Transverse colon (tissue), 4 donors: ENCODE measurements around the gene TUBB. TPM values are rescaled to one million over a fixed set of nuclear protein-coding genes. Genes with fewer than 3 reads are reported as not detected.

ENCODE experiments used
- DNase-seq: peaks from one replicate; pipeline ENCODE4 v3.0.0-alpha.2; 2019
- H3K27ac ChIP-seq, 4 donors: fragments of 200-600 bp; sonication (generic); 2 replicates each; pipeline ENCODE4 v1.5.1; 2016 to 2018; ENCODE audit warnings: inconsistent platforms in 4 of 4
- H3K27me3 ChIP-seq: fragments of 200-600 bp; sonication (generic); 2 replicates; pipeline ENCODE4 v1.5.1; 2017; ENCODE audit warnings: inconsistent platforms
- H3K36me3 ChIP-seq, 4 donors: fragments of 200-600 bp; sonication (generic); 2 replicates each; pipeline ENCODE4 v1.5.1; 2017 to 2019; ENCODE audit warnings: inconsistent platforms in 4 of 4
- H3K4me1 ChIP-seq, 4 donors: fragments of 200-600 bp; sonication (generic); 2 replicates each; pipeline ENCODE4 v1.5.1; 2017 to 2020; ENCODE audit warnings: inconsistent platforms in 4 of 4
- H3K4me3 ChIP-seq, 4 donors: fragments of 200-600 bp; sonication (generic); 1 replicate in 1 of 4; 2 replicates in 3 of 4; pipeline versions ENCODE4 v1.5.1 to v1.6.1; 2017 to 2019; ENCODE audit warnings: inconsistent platforms in 4 of 4
- H3K9me3 ChIP-seq, 2 donors: fragments of 200-600 bp; sonication (generic); 2 replicates each; pipeline ENCODE4 v1.5.1; 2017 to 2019; ENCODE audit warnings: inconsistent platforms in 2 of 2
- CTCF ChIP-seq, 5 experiments: fragments of 200-600 bp in 3 of 5; fragments of 450-650 bp in 2 of 5; sonication (generic) in 3 of 5; IDR thresholded peaks; 1 replicate in 2 of 5; 2 replicates in 3 of 5; pipeline ENCODE4 v1.5.1; 2016 to 2017; ENCODE audit warnings: antibody characterized with exemption in 5 of 5, inconsistent platforms in 3 of 5, mild to moderate bottlenecking in 2 of 5, moderate library complexity in 1 of 5
- EP300 ChIP-seq: sonication (generic); formaldehyde crosslinking; IDR thresholded peaks from one replicate; pipeline ENCODE4 v1.6.1; 2017; ENCODE audit warnings: antibody characterized with exemption, low read depth
- POLR2A ChIP-seq: fragments of 450-650 bp; IDR thresholded peaks from one replicate; pipeline ENCODE4 v1.6.1; 2016; ENCODE audit warnings: antibody characterized with exemption, mild to moderate bottlenecking, moderate library complexity
- POLR2AphosphoS5 ChIP-seq, 3 donors: sonication (generic); formaldehyde crosslinking; IDR thresholded peaks; one replicate each; pipeline ENCODE4 v1.6.1; 2016; ENCODE audit warnings: antibody characterized with exemption in 3 of 3
- WGBS, 2 donors: methylation state at CpG; one replicate each; pipeline ENCODE4 v1.1.5; 2018; ENCODE audit warnings: low coverage in 1 of 2; 5-methylcytosine and 5-hydroxymethylcytosine counted together
- in situ Hi-C, 4 donors: fragments of 200-750 bp; cut with MboI; loops; one replicate each; pipeline versions ENCODE4 v1.15.0 to v1.15.1; 2017; ENCODE audit warnings: low sequenced_read_pairs in 3 of 4, low pct_ligation_motif_present in 1 of 4, low pct_unique_long_range_greater_than_20kb in 1 of 4
- intact Hi-C: fragments of 100-400 bp; cut with DNase I; formaldehyde crosslinking; loops from one replicate; pipeline ENCODE4 v1.15.1; 2023; ENCODE audit warnings: low total_unique reads
- total RNA-seq, 4 donors: library from RNA; depleted of rRNA; stranded (reverse); fragments of >200 nt; gene quantifications; one replicate each; pipeline ENCODE4 v1.1.0, GENCODE V29; 2016

TUBB gene
- total RNA-seq, 4 donors from 2014 or later = 77.1 to 128 (median 106) TPM

DNA sequence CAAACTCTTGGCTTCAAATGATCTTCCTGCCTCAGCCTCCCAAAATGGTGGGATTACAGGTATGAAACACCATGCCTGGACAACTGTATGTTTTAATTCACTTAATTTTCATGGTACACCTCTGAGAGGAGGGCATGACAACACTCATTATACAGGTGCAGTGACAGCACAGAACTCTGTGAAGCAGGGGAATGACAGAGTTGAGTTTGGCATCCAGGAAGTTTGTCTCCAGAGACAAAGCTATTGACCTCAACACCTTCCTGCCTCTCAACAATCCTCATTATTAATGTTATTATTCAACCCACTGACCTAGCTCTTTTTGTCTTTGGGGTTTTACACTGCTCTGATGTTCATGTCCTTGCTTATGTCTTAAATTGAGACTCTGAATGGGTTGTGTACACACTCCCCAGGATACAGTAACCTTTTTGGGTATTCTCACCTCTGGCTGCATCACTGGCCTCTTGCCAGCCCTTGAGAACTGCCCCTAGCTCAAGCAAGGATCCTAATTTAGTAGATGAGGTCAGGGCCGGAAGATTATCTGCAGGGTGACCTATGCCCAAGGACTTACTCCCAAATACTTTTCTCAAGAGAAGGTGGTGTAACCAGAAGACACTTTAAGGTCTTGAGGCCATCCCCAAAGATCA is 37.2 kb downstream of the TUBB start:
- in situ Hi-C loops = no loop called here
- H3K4me1 ChIP-seq = peaks cover 0 to 16% (median 4%) of the 10 kb centered on the region in 4 donors
- no peak overlapping the region for H3K27ac ChIP-seq
- no peaks in the 10 kb centered on the region for H3K9me3 ChIP-seq
- intact Hi-C loops = no loop called here
- no peaks in the 10 kb centered on the region for H3K36me3 ChIP-seq
- no peak overlapping the region for H3K4me3 ChIP-seq
- WGBS, 2 donors = 100% methylated on average over 1 of the region's 1 CpG; no CpG with 5 or more reads in 1 of the 2 donors
- no peak for TF ChIP-seq POLR2AphosphoS5 (IDR thresholded peaks at IDR 0.05)
- TF ChIP-seq CTCF (IDR thresholded peaks at IDR 0.05) = no peak
- no peak for TF ChIP-seq EP300
- TF ChIP-seq POLR2A = no peak
- no peak for DNase-seq
- H3K27me3 ChIP-seq = no peaks in the 10 kb centered on the region

DNA sequence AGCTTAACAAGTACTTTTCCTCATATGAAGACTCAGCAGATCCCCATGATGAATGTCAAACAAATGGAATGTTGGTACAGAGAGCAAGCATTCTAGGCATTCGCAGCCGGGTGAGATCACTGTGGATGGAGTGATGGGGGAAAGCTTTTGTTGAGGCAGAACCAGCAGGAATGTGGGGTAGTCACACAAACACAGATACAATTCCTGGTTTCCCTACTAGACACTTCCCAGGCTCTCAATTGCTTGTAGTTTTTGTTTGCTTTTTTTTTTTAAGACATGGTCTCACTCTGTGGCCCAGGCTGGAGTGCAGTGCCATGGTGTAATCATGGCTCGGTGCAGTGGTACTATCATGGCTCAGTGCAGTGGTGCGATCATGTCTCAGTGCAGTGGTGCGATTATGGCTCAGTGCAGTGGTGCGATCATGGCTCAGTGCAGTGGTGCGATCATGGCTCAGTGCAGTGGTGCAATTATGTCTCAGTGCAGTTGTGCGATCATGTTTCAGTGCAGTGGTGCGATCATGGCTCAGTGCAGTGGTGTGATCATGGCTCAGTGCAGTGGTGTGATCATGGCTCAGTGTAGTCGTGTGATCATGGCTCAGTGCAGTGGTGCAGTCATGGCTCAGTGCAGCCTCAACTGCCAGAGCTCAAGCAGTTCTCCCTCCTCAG is 39.6 kb downstream of the TUBB start:
- WGBS, 2 donors = 72 to 78% methylated on average over 2 to 10 of the region's 10 CpGs
- DNase-seq = no peak
- TF ChIP-seq POLR2AphosphoS5 (IDR thresholded peaks at IDR 0.05) = no peak
- no peak for TF ChIP-seq EP300
- no peak for TF ChIP-seq CTCF (IDR thresholded peaks at IDR 0.05)
- TF ChIP-seq POLR2A = no peak
- intact Hi-C loops (no loop called here), in situ Hi-C loops (no loop called here)
- no peaks in the 10 kb centered on the region for H3K9me3 ChIP-seq
- peak overlapping the region in 3 of 4 donors; percentile 36 to 64 (median 55) for H3K27ac ChIP-seq
- H3K36me3 ChIP-seq = no peaks in the 10 kb centered on the region
- H3K4me3 ChIP-seq = no peak overlapping the region
- H3K4me1 ChIP-seq = peaks cover 12 to 20% (median 14%) of the 10 kb centered on the region in 4 donors
- H3K27me3 ChIP-seq = no peaks in the 10 kb centered on the region

DNA sequence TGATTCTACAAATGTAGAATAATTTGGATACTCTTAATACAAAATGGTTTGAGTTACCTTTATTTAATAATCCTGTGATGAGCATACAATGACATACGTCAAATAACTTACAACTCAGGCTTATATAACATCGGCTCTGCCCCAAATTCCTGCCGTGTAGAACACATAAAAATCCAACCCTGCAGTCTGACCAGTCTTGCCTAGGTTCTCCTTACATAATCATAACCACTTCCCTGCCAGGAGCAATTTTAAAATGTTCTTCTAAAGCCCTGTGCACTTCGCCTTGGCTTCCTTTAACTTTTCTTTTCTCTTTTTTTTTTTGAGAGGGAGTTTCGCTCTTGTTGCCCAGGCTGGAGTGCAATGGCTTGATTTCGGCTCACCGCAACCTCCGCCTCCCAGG is 40.4 kb downstream of the TUBB start:
- Histone ChIP-seq H3K27ac (peak overlapping the region in 3 of 4 donors; percentile 36 to 64 (median 55)), H3K4me1 (peaks cover 12 to 20% (median 14%) of the 10 kb centered on the region in 4 donors), H3K4me3 (no peak overlapping the region), H3K27me3 (no peaks in the 10 kb centered on the region), H3K36me3 (no peaks in the 10 kb centered on the region), H3K9me3 (no peaks in the 10 kb centered on the region)
- 85 to 87% methylated on average over 8 of the region's 8 CpGs for WGBS, 2 donors
- TF ChIP-seq EP300 = no peak
- no peak for TF ChIP-seq POLR2AphosphoS5 (IDR thresholded peaks at IDR 0.05)
- TF ChIP-seq CTCF (IDR thresholded peaks at IDR 0.05) = no peak
- TF ChIP-seq POLR2A = no peak
- intact Hi-C loops (no loop called here), in situ Hi-C loops (no loop called here)
- no peak for DNase-seq

DNA sequence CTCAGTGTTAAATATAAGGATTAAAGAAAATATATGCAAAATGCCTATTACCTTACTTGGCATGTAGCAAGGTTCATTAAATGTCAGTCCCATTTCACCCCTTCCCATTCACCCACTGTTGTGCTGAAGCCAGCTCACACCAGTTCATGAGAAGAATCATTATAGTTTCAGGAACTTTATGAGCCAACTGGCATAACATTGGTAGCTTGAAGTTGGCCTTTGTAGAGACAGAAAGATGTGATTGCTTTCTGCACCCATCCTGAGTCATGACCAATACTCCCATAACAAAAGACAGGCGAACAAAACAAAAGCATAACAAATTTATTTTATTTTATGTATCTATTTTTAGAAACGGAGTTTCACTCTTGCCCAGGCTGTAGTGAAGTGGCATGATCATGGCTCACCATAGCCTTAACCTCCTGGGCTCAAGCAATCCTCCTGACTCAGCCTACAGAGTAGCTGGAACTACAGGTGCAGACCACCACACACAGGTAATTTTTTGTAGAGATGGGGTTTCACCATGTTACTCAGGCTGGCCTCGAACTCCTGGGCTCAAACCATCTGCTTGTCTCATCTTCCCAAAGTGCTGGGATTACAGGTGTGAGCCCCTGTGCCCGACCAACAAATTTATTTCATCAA is 41.8 kb downstream of the TUBB start:
- in situ Hi-C loops = no loop called here
- Histone ChIP-seq H3K4me3 (no peak overlapping the region), H3K27ac (no peak overlapping the region), H3K27me3 (no peaks in the 10 kb centered on the region), H3K4me1 (peaks cover 12 to 20% (median 14%) of the 10 kb centered on the region in 4 donors), H3K36me3 (no peaks in the 10 kb centered on the region), H3K9me3 (no peaks in the 10 kb centered on the region)
- DNase-seq = no peak
- no peak for TF ChIP-seq CTCF (IDR thresholded peaks at IDR 0.05)
- no peak for TF ChIP-seq POLR2A
- TF ChIP-seq EP300 = no peak
- TF ChIP-seq POLR2AphosphoS5 (IDR thresholded peaks at IDR 0.05) = no peak
- intact Hi-C loops = no loop called here
- WGBS, 2 donors = 80 to 81% methylated on average over 2 to 4 of the region's 4 CpGs
